Subcutaneous adipose tissue (tissue), 4 donors: ENCODE data around the gene AK2. TPM values are rescaled to one million over a fixed set of nuclear protein-coding genes. Genes with fewer than 3 reads are reported as not detected.

Experiments
- total RNA-seq, 4 donors: library from RNA; depleted of rRNA; stranded (reverse); fragments of >200 nt; gene quantifications; one replicate each; pipeline ENCODE4 v1.1.0, GENCODE V29; 2016
- TF ChIP-seq, protein P1 (sequence below): fragments of 450-650 bp; IDR thresholded peaks from one replicate; pipeline ENCODE4 v1.5.1; 2016; ENCODE audit warnings: low read depth, mild to moderate bottlenecking, control low read depth, antibody characterized with exemption, moderate library complexity

The AK2 gene
- total RNA-seq, 4 donors from 2014 or later: 101 to 251 (median 194) TPM

DNA sequence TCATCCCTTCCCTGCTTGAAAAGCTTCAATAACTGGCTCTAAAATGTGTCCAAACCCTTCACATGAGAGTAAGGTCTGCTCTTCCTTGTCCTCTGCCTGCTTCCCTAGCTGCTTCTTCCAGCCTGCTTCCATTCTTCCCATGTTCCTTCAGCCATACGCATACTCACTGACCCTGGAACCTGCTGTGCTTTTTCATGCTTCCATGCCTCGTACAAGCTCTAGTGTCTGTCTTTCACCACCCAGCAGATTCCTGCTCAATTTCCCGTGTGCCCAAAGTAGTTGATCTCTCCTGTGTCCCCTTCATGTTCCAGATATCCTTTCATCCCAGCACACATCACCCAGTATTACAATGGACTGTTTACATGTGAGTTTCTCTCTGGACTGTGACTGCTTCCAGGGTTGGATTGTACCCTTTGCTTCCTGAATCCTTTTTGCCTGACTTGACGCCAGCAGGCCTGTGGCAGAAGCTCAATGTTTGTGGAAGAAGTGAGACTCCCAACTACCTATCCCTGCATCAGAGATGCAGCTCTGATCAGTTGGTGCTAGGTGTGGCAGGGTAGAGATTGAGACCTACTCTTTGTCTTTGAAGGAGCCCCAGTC is 36.2 kb downstream of the AK2 start:
- TF ChIP-seq, protein P1, sequence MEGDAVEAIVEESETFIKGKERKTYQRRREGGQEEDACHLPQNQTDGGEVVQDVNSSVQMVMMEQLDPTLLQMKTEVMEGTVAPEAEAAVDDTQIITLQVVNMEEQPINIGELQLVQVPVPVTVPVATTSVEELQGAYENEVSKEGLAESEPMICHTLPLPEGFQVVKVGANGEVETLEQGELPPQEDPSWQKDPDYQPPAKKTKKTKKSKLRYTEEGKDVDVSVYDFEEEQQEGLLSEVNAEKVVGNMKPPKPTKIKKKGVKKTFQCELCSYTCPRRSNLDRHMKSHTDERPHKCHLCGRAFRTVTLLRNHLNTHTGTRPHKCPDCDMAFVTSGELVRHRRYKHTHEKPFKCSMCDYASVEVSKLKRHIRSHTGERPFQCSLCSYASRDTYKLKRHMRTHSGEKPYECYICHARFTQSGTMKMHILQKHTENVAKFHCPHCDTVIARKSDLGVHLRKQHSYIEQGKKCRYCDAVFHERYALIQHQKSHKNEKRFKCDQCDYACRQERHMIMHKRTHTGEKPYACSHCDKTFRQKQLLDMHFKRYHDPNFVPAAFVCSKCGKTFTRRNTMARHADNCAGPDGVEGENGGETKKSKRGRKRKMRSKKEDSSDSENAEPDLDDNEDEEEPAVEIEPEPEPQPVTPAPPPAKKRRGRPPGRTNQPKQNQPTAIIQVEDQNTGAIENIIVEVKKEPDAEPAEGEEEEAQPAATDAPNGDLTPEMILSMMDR: no peak

GRCh38 chr1:32998997-32999396 is 37.7 kb downstream of the AK2 start:
- TF ChIP-seq, protein P1: no peak

GRCh38 chr1:32998064-32998463 is 38.6 kb downstream of the AK2 start:
- TF ChIP-seq, protein P1: no peak

DNA sequence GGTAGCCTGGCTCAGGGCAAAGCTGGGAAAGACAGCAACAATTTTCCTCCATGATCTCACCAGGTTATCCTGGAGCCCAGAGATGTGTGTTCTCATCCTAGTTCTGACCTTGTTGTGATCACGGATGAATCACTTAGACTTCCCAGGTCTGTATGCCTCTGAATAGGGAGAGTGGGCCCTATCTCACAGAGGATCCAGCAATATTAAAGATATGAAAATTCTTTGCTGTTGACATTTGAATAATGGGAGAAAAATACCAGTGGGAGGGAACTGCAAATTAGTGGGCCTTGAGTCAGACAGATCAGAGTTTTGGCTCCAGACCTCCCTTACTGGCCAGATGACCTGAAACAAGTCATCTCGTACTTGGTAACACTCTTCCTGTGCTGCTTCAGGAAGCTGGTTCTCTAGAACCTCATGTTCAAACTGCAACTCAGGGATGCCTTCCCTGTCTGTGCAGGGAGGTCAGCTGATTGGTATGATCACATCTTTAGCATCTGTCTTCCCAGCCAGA is 39.2 kb downstream of the AK2 start:
- TF ChIP-seq, protein P1: no peak

DNA sequence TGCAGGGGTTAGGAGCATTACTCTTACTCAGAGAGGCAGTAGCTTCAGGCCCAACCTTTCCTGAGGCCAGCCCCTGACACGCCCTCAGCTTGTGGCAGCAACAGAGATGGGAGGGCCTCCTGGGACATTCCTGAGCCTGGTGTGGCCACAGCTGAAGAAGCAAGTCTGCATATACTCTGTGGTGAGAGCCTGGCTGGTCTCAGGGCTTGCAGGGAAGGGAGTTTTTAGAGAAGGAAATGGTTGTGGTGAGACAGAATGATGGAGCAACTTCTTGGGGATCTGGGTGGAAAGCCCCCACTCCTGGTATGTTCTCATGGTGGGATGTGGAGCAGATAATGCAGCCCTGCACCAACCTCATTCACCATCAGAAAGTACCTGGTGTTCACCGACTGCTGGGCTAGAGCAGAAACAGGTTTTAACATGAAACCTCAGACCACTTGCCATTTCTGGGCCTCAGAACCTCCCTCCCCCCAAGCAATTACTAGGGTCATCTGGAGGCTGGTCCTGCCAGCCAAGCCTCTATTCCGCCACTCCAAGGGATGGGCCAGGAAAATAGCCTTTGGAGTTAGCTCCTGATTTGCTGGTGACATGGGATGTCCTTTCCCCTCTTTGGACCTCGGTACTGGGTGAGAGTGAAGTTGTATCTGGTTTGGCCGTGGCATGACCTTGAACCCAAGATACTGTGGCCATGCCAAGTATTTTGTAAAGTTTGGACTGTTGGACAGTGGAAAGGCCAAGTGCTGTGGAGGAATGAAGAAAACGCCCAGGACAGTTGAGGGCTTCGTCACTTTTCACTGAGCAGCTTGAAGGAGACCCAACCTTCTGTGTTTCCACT is 44.0 kb downstream of the AK2 start:
- TF ChIP-seq, protein P1: no peak

DNA sequence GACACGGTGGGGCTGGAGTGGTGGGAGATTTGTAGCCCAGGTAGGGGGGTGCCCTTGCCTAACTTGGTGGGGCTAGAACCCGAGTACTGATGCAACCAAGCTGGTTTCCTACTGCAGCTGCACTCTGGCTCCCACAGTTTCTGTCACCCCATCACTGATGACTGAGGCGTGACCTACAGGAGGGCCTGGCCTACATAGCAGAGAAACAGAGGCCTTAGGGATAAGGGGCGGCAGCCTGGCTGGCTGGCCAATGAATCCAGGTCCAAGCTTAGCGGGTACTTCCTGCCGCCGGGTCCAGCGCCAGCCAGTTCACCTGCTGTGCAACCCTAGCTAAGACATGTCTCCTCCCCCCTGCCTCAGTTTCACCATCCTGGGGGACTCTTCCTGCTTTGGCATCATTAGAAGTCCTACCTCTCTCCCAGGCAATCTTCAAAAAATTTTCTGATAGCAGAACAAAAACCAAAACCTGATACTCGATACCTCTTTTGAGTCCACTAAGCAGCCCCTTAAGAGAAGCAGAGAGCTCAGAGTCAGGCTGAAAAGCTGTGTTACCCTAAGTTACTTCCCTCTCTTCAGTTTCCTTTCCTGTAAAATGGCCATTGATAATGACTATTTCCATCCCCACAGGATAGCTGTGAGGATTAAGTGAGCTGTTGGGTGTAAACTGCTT is 44.7 kb downstream of the AK2 start:
- TF ChIP-seq, protein P1: no peak

GRCh38 chr1:32991386-32991785 is 45.3 kb downstream of the AK2 start:
- TF ChIP-seq, protein P1: no peak
